GM19328 (cell line): Measurements from ENCODE around the gene ARHGAP4.
A peak's percentile ranks its signal among the peaks of the same experiment; 100 is the strongest.

Source experiments
- ATAC-seq: cut with Tn5 transposase; IDR thresholded peaks from one replicate; pipeline ENCODE4 v1.9.1; 2021; ENCODE audit warnings: mild to moderate bottlenecking, moderate library complexity; ENCODE audit not compliant: unreplicated experiment

Gene ARHGAP4

GRCh38 chrX:153928846-153929245, 2.8 kb upstream of the ARHGAP4 start:
- ATAC-seq: no peak

- peak; percentile 70 for ATAC-seq
These were observed 2.1 kb upstream of the ARHGAP4 start for GRCh38 chrX:153927922-153928760.

DNA sequence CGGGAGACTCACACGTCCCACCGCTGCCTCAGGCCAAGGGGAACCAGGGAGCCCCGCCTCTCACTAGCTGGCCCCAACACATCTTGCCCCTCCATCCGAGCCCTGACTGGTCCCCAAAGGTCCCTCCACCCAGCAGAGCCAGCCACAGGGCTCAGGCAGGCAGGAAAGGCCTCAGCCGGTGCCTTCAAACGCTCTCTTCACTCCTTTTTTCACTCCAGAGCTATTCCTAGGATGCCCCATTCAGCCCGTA, 1.5 kb upstream of the ARHGAP4 start:
- no peak for ATAC-seq

DNA sequence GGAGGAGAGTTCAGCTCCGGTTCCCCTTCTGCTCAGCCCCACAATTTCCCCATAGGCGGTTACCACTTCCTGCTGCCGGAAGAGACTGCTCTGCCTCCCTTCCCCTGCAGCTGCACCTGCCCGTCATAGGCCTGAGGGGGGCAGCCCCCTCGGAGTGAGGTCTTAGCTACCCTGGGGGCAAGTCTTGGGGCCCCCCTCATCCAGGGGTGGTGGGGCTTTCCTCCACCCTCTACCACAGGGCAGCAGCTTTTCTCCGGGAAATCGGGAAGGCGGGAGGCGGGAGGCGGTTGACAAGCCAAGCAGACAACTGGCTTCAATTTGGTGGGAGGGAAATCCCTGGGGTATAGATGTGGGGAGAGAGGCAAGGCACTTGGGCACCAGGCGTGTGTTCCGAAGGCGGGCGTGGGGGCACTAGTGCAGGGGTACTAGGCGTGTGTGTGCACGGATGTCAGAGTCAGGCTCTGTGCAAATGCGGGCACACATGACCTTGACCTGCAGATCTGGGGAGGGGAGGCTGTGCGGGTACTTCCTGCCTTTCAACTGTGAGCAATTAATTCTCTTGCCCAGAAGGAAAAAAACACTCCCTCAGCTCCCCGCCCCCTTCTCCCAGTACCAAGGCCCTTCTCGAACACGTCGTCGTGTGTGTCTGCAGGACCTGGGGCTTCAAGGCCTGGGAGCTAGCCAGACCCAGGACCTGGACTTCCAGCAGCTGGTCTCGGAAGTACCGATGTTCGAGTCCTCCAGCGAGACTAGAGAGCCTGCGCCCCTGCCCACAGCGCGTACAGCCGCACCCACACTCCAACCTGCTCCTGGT, 1.0 kb upstream of the ARHGAP4 start:
- peak; percentile 45 for ATAC-seq

DNA sequence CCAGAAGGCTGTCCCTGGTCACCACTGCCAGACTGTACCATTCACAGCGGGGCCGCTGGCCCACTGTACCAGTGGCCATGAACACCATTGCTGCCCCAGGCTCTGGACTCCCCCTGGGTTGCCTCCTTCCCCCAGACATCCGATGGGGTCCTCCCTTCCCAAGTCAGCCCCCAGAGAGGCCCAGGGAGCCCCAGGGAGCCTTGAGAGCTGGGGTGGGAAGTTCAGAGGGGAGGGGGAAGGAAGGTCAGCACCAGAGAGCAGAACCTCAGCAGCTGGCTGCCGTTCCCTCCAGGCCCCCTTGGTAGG, 441 bp upstream of the ARHGAP4 start:
- ATAC-seq: no peak

DNA sequence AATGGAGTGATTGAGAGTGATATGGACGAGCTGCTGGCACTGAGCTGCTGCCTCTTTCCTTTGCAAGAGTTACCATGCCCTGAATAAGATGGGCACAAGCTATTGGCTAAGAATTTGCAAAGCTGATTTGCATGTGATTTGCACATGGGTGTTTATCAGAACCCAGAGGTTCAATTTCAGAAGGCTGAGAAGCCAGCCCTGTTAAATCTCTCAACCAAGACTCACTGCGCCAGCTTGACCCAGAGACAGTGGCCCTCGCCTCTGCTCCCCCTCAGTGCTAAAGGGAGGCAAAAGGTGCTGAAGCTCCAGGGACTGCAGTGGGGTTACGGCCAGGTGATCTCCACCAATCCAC, 701 bp downstream of the ARHGAP4 start:
- ATAC-seq: no peak

DNA sequence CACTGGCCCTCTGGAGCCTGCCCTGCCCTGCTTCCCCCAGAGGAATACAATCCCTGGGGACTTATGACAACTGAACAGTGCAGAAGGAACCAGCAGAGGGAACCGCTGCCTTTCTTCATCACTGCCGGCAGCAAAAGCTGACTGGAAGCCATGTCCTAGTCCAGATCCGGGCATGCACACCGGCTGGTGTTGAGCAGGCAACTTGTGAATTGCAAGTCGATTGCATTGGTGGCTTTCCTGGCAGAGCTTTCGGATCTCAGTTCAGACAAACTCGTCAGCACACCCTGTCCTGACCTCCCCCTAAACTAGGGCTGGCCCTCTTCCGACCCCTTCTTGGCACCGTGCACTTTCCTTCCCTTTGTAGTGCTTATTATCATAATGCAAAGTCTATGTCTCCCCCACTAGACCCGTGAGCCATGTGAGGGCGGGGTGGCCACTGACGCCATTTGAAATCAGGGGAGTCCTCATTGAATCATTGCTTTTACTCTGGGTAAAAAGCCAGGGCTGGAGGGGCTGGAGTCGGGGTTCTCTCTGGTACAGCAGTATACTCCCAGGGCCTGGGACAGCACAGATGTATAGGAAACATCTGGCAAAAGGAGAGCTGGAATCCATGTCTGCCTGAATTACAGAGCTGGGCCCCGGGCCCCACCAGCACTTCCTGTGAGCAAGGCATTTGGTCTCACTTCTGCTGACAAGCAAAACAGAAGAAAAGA, 1.8 kb downstream of the ARHGAP4 start:
- ATAC-seq: no peak

GRCh38 chrX:153922932-153923857, 2.9 kb downstream of the ARHGAP4 start:
- no peak for ATAC-seq

GRCh38 chrX:153921511-153922446, 4.3 kb downstream of the ARHGAP4 start:
- ATAC-seq: no peak

DNA sequence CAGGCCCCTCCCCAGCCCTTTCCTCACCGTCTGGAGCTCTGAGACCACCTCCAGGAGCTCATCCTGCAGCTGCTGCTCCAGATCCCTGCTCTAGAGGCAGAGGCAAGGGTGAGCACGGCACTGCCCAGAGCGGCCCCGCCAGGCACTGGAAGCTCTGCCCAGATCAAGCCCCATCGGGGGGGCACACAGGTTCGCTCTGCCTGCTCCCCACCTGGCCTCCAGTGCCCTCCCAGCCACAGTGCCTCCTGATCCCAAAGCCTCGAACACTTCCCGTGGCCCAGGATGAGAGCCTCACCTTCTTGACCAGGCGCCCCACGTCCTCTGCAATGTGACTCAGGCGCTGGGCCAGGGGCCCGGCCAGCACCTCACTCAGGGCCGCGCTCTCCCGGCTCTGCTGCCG, 5.0 kb downstream of the ARHGAP4 start:
- ATAC-seq: no peak

GRCh38 chrX:153920546-153920945, 5.5 kb downstream of the ARHGAP4 start:
- no peak for ATAC-seq

DNA sequence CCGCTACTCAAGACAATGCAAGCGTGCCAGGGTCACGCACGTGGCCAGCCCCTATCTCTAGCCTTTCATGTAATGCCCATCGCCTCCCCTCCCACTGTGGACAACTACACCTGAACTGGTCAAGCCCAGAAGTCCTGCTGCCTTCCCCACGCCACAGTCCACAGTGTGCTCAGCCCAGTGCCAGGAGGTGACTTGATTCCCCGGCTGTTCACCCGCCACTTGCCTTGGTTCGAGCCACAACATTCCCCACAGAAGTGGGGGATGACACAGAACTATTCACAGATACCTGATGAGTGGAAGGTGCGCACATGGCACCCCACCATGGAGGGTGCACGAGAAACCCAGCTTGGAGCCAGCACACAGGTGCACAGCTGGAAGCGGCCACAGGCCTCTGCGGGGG, 6.8 kb downstream of the ARHGAP4 start:
- ATAC-seq: no peak

DNA sequence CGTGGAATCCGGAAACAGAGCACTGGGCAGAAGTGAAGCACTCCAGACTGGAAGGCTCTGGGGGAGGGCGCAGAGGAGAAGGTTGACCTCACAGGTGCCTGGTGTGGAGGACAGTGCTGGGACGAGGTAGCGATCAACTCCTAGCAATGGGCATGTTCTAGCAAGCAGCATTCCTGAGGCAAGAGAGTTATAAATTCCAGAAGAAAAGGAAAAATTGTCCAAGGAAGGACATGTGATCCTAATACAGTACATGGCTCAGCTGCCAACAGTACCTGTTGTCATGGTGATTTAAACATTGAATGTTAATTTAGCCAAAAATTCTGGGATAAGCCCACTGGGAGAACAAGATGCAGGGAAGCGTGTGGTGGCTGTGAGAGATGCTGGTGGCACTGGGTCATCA, 8.2 kb downstream of the ARHGAP4 start:
- ATAC-seq: no peak

DNA sequence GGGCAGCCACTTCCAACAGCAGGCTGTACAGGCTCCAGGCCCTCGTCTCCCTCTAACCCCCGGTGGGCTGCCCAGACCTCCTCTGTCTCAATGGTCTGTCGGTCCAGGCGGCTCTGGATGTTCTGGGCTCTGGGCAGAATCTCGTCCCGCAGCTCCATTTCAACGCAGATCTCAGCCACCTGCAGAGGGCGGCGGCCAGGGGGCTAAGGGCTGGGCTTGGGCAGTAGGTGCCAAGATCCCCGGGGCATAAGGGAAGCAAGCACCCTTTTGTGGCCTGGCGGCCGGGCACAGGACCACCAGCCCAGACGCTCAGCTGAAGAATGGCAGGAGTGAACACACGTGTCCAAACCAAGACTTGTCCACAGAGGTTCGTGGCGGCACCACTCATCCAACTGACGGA, 12.4 kb downstream of the ARHGAP4 start:
- ATAC-seq: no peak

GRCh38 chrX:153913211-153913610, 12.9 kb downstream of the ARHGAP4 start:
- no peak for ATAC-seq

DNA sequence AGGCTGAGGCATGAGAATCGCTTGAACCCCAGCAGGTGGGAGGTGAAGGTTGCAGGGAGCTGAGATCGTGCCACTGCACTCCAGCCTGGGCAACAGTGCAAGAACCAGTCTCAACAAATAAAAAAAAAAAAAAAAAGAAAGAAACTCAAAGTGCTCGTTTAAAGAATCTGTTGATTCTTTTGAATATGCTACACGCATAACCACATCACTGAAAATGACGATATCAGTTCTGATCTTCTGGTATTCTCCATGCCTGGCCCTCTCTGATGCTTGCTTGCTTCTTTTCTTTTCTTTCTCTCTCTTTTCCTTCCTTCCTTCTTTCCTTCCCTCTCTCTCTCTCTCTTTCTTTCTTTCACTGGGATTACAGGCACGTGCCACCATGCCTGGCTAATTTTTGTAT, 14.3 kb downstream of the ARHGAP4 start:
- no peak for ATAC-seq

- ATAC-seq: no peak
These were observed 15.6 kb downstream of the ARHGAP4 start for GRCh38 chrX:153910446-153910845.

DNA sequence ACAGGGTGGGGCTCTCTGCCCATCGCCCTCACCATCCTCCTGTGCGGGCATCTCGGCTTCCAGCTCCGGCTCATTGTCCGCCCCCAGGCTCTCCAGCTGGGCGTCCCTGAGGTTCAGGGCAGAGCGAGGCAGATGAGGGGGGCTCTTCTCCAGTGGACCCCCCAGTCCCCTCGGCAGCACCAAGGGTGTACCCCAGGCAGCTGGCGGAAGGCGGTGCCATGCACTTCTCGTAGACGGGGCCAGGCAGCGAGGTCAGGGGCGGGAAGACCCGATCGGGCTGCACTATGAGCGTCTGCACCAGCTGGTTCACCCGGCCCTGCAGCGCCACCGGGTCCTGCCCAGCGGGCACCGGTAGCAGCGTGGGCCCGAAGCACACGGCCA, 16.1 kb downstream of the ARHGAP4 start:
- no peak for ATAC-seq

GRCh38 chrX:153909024-153909979, 16.8 kb downstream of the ARHGAP4 start:
- no peak for ATAC-seq
